ENCODE results near the gene CFAP99.
A peak's percentile ranks its signal among the peaks of the same experiment; 100 is the strongest.
"Not testable (repeated sequence)": the region's sequence is repeated elsewhere in the genome, so short reads cannot be mapped to it uniquely, and the experiment has no call there.

CFAP99 gene

GRCh38 chr4:2449051-2449450, 30.3 kb downstream of the CFAP99 start:
- no peak for DNase-seq (ENCODE audit: low spot score)

- no peak for DNase-seq (ENCODE audit: low spot score)
Measured at GRCh38 chr4:2449511-2450392, 31.0 kb downstream of the CFAP99 start.

- no peak for DNase-seq (ENCODE audit: low spot score)
Measured at GRCh38 chr4:2450394-2451035, 31.8 kb downstream of the CFAP99 start.

GRCh38 chr4:2451036-2451520, 32.3 kb downstream of the CFAP99 start:
- no peak for DNase-seq (ENCODE audit: low spot score)

GRCh38 chr4:2451821-2452785, 33.3 kb downstream of the CFAP99 start:
- DNase-seq (ENCODE audit: low spot score), result no peak

- DNase-seq (ENCODE audit: low spot score), result no peak
Measured at GRCh38 chr4:2457481-2458295, 38.9 kb downstream of the CFAP99 start.

- DNase-seq (ENCODE audit: low spot score), result no peak
Measured at GRCh38 chr4:2458546-2459491, 40.1 kb downstream of the CFAP99 start.

- DNase-seq (ENCODE audit: low spot score), result no peak
Measured at GRCh38 chr4:2459589-2460349, 41.0 kb downstream of the CFAP99 start.

GRCh38 chr4:2461246-2461960, 42.6 kb downstream of the CFAP99 start:
- DNase-seq (ENCODE audit: low spot score), result no peak

GRCh38 chr4:2462218-2462991, 43.6 kb downstream of the CFAP99 start:
- DNase-seq (ENCODE audit: low spot score), result peak; percentile 61

- no peak for DNase-seq (ENCODE audit: low spot score)
Measured at GRCh38 chr4:2462992-2463762, 44.4 kb downstream of the CFAP99 start.

- no peak for DNase-seq (ENCODE audit: low spot score)
Measured at GRCh38 chr4:2465032-2465431, 46.3 kb downstream of the CFAP99 start.

- DNase-seq (ENCODE audit: low spot score), result not testable (repeated sequence)
Measured at GRCh38 chr4:2465544-2465943, 46.8 kb downstream of the CFAP99 start.

- DNase-seq (ENCODE audit: low spot score), result peak; percentile 95
Measured at GRCh38 chr4:2468456-2469191, 49.9 kb downstream of the CFAP99 start, which contains the start of gene RNF4. Gene RNF4 (plus strand): TSS chr4:2469106. CDS start chr4:2490494, 21,388 bp downstream.

GRCh38 chr4:2469192-2469984, 50.6 kb downstream of the CFAP99 start:
- DNase-seq (ENCODE audit: low spot score), result peak; percentile 68

All from CD4-positive, alpha-beta T cell treated with Interleukin-6 at 100 ng/mL for 8 hours (primary cell).